ENCODE data around the gene DTX1.
"Not testable (repeated sequence)": the region's sequence is repeated elsewhere in the genome, so short reads cannot be mapped to it uniquely, and the experiment has no call there.

DTX1 gene

DNA sequence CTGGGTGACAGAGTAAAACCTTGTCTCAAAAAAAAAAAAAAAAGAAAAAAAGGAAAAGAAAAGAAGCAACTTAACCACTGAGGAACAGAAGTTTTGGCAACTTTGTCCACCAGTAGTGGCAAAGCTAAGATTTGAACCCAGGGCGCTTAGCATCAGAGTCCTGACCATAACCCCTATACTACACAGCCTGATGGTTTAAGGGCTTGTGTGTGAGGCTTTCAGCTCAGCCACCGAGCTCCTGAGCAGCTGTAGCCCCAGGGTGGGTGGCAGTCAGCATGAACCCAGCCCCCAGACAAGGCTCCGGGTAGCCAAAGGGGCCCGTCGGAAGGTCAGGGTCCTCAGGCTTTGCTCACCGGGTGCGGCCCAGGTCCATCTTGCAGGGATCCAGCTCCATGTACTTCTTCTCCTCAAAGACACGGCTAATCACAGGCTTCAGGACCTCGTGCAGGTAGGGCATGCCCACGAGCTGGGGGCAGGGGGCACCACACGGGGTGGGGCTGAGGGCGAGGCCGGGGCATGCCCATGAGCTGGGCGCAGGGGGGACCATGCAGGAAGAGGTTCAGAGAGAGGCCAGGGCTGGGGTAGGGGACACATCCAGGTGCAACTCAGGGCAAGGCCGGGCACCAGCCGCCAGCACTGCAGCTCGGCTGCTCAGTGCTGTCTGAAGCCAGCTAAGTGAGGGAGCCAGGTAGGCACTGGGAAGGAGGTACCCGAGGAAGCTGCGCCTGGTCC lies 58.1 kb downstream of the DTX1 start:
- no peak for DNase-seq (ENCODE audit: low read depth)

DNA sequence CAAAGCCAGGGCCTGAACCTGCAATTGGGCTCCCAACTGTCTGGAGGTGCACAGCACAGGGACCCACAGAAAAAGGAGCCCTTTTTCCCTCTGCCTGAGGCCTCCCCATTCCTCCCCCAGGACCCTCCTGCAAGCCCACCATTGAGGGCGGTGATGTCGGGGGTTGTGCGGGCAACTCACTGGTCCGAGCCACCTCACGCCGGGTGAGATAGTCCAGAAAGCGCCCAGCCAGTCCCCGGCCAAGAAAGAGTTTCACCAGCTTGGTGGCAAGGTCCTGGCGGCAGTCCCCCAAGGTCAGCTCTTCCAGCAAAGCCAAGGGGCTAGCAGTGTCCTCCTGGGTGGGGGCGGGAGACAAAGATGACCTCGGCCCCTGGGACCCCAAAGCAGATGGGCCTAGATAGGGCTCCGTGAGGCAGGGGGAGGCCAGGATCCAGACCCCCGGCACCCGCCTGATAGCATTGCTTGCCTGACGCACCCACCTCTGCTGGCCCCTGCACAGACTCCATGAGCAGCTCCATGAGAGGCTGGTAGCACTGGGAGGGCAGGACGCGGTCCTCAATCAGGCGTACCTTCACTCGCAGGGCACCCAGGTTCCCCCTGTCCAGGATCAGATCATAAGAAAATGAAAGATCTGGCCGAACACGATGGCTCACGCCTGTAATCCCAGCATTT lies 59.1 kb downstream of the DTX1 start:
- no peak for DNase-seq (ENCODE audit: low read depth)

DNA sequence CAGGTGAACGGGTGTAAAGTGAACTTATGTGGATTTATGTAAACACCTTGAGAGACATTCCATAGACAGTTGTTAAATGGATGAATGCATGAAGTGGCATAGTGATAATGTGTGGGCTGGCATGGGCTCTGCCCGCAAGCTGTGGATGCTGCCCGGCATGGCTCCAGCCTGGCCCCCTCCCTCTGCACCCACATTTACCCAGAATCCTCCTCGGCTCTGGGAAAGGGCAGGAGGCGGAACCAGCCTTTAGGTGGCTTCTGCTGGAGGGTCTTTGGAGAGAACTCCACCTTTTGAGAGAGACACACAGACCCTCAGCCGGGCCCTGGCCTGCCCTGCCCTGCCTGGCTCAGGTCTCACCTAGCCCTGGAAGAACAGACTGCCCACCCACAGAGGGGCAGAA lies 60.3 kb downstream of the DTX1 start:
- DNase-seq (ENCODE audit: low read depth): no peak

DNA sequence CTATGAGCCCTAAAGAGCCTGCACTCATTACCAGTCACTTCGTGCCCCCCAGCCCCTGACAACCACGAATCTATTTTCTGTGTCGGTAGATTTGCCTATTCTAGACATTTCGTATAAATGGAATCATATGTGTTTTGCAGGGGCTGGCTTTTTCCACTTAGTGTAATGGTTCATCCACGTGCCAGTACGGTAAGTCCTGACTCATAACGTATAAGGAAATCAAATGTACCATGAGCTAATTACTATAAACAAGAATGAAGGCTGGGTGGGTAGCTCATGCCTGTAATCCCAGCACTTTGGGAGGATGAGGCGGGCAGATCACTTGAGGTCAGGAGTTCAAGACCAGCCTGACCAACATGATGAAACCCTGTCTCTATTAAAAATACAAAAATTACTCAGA lies 61.2 kb downstream of the DTX1 start:
- DNase-seq (ENCODE audit: low read depth): not testable (repeated sequence)

DNA sequence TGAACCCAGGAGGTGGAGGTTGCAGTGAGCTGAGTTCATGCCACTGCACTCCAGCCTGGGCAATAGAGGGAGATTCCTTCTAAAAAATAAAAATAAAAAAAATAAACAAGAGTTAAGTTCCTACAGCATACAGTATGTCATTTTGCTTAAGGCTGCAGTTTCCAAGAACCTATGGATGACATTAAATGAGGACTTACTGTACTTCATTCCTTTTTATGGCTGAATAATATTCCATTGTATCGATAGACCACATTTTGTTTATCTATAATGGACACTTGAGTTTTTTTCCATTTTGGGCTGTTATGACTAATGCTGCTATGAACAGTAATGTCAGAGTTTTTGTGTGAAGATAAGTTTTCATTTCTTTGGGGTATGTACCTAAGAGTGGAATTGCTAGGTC lies 61.6 kb downstream of the DTX1 start:
- DNase-seq (ENCODE audit: low read depth): no peak

DNA sequence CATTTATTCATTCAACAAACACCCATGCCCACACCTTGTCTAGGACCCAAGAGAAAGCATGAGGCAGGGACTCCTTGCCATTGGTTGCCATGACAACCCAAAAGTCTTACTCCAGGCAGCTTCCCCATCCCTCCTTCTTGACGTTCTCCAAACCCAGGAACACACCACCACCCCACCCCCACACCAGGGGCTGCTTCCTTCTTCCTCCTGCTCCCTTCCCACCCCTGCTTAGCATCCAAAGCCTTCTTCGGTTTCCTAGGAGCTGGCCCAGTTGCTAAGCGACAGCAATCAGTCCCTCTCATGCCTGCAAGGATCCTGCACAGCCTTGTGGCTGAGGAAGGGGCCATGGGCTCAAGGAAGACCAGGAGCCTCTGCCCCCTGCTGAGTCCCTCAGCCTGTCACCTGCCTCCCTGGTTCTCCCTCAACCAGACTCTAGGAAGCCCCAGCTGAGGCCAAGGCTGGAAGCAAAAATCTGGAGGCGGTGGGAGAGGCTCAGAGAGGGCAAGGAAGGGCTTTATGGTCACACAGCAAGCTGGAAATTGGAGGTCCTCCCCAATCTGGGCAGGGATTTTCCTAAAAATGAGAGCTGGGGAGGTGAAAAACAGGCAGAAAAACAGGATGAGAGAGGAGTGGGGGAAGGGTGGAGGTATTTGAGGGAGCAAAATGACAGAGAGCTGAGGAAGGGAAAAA lies 63.6 kb downstream of the DTX1 start:
- DNase-seq (ENCODE audit: low read depth): no peak

DNA sequence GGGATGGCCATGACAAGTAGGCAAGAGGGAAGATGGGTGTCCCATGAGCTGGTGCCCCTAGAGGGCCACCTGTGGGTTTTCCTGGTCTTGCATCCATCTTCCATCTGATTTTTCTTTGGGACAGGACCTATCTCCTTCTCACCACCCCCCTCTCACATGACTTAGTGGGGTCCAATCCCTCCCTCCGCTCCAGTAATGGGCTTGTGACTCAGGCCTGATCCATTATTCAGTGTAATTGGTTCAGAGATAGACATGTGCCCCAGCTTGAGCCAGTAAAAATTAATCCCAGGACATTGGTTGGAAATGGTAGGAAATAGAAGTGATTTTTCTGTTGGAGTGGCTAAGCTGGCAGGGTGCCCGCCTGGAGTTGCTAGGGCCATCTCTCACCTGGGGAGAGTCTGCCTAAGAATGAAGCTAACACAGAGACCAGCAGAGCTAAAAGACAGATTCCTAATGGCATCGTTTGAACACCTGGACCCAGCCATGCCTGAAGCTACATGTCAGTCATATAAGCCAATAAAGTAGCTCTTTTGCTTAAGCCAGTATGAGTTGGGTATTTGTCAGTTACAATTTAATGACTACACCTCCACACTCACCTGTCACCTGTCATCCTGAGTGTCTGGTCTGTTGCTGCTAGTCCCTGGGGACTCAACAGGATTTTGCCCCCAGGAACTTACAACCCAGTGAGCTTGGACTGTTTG lies 64.3 kb downstream of the DTX1 start:
- no peak for DNase-seq (ENCODE audit: low read depth)

DNA sequence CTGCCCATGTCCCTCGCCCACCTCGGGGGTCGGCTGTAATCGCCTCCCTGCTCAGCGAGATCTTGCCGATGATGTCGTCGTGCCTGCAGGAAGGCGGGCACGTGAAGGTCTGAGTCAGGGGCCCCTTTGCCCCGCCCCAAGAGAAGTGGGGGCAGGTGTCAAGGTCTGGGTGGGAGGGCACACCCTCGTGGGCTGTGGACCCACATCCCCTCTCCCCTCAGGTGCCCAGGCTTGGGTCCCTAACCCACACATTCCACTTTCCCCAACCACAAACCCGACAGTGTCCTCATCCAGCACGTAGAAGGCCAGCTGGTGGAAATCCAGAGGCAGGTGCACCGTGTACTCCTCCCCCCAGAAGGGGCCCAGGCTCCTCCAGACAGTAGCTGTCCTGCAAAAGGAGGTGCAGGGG lies 71.3 kb downstream of the DTX1 start:
- DNase-seq (ENCODE audit: low read depth): no peak

DNA sequence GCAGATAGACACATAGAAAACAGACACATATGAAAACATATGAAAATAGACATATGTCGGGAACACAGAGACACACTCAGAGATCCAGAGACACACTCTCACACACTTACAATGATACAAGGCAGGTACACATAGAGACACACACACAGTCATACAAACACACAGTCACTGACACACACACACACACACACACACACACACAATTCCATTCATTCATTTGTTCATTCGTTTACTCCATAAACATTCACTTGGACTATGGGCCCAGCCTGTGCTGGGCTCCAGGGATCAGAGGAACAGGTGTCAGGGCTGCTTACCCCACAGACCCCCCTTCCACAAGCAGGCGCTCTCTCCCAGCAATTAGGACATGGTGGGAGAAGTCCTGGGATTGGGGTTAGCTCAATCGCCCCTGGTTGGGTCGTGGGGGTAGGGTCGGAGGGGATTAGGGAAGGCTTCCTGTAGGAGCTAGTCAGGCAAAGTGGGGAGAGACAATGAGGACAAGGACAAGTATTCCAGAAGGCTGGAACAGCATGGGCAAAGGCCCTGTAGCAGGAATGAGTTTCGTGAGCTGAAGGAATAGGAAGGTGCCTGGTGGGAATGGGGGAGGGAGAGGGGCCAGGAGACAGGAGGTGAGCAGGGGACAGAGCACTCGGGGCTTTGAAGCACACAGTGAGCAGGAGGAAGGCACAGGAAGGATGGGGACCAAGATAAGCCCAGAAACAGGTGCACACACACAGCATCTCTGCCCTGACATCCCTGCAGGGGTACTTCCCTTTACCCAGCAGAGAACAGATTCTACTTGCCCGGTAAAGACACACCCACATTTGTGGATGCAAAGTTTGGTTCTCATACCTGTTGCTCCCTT lies 72.5 kb downstream of the DTX1 start:
- no peak for DNase-seq (ENCODE audit: low read depth)

DNA sequence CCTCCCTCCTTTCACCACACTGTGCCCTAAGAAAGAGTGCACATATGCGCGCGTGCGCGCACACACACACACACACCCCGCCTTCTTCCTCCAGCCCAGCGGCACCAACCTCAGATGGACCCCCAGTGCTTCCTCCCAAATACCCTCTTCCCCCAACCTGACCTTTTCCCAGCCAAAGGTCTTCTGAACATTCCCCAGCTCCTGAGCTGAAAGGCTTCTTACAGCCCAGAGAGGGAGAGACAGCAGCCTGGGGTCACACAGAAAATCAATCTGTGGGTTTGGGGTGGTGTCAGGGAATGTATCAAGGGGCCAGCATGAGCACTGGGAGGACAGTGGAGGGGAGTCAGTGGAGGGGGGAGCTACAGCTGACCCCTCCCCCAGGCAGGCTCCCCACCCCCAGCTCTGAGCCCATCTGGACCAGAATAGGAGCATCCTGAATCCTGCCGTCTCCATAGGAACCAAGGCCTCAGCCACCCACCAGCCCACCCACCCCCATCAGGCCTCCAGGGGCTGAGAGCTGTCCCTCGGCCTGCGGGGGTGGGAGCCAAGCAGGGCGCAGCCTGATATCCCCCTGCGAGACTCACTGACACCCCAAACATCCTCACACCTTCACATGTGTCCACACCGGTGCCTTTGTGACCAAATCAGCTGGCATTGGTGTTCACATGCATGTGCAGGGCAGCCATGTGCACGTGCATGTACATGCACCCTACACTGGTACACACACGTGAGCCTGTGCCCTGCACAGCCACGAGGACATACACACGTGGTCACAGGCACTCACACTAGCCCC lies 73.3 kb downstream of the DTX1 start:
- no peak for DNase-seq (ENCODE audit: low read depth)

DNA sequence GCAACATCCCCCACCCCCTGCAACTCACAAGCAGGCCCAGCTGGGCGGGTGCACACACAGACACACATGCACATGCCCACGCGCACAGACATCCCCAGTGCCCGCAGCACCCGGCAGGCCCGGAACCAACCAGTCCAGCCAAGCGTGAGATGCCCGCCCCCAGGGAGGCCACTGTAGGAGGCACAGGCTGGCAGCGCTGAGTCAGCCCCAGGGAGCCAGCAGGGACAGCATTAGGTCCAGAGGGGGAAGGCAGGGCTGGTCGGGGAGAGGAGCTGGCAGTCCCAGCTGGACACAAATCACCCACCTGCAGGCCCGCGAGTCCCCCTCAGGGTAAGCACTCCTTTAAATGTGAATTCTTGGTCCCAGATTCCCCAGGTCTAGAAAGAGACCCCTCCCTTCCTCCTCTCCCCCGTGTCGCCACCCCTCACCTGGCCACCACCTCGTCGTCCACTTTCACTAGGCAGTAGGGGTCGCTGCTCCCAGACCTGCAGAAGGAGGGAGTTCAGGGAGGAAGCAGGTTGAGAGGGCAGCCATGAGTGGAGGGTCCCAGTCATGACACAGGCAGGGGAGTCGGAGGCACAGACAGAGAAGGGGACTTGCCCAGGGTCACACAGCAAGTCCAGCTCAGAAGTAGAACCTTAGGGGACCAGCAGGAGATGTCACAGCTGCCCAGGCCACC lies 74.1 kb downstream of the DTX1 start:
- no peak for DNase-seq (ENCODE audit: low read depth)

DNA sequence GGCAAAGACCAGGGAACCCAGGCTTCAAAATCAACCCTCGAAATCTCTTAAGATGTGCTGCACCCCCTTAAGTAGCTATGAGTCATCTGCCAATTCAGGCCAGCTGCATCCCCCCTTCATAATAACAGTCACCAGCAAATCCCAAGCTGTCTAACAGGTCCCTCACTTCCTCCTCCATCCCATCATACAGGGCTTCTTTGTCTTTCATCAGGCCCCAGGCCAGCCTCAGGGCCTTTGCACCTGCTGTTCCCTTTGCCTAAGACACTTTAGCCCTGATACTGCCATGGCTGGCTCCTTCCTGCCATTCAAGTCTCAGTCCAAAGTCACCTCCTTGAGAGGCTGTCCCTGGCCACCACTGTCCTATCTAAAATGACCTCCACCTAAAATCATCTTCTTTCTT lies 75.0 kb downstream of the DTX1 start:
- no peak for DNase-seq (ENCODE audit: low read depth)

DNA sequence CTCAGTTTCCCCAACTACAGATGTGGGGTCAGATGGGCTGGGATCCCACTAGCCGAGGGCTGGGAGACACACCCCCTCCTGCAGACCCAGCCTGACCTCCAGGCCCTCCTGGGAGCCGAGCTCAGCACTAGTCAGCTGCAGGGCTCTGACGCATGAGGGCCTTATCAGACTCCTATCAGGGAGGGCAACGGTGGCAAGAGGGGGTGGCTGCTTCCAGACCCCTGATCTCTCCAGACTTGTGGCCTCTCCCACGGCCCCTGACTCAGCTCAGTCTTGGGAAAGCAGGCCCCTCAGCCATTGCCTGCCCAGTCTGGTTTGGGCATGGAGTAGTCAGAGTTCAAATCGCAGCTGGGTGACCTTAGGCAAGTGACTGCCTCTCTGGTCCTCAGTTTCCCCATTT lies 76.5 kb downstream of the DTX1 start:
- no peak for DNase-seq (ENCODE audit: low read depth)

DNA sequence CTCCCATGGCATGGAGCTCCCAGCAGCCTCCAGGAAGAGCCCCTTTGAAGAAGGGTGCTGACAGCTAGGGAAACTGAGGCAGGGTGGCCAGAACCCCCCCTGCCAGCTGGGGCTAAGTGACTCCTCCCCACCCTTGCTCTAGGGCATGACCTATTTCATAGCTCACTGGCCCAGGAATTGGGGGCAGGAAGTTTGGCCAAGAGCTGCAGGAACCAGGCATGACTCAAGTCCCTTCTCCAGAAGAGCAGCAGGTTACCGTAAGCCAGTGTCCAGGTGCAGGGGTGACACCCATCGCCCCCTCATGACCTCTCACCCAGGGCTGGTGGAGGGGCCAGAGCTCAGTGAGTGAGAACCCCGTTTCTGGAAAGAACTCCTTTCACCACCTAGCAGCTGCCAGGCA lies 77.1 kb downstream of the DTX1 start:
- DNase-seq (ENCODE audit: low read depth): no peak

DNA sequence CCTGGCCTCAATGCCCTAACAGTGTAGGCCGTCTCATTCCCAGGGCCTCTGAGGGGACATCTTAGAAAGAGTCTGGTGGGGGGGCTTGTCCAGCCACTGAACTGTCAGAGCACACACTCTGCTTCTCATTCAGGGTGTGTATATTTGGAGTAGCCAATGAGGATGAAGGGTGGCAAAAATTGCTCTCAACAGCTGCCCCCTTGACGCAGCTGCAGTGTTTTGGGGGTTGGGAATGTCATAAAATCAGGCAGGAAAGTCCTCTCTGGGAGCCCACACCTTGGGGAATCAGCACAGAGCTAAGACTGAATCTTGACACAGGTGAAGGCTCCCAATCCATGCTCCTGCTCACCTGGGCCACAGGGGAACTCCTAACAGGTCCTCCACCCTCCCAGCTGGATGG lies 77.5 kb downstream of the DTX1 start:
- DNase-seq (ENCODE audit: low read depth): no peak

DNA sequence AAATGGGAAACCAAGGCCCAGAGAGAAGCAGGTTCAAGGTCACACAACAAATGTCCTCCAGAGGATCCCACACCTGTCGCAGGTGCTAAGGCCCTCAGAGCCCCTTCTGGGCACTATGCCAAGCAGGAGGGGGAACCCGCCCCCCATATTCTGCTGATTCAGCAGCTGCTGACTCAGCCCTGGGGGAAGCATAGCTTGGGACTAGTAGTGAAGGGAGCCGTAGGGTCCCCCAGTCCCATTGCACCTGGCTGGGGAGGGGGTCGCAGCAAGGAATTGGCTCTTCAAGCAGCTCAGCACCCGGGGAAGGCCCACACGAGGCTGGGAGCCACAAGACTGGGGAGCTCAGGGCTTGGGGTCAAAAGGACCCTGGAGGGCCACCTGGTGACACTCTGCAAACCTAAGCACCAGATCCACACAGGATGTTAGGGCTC lies 78.0 kb downstream of the DTX1 start:
- DNase-seq (ENCODE audit: low read depth): no peak

DNA sequence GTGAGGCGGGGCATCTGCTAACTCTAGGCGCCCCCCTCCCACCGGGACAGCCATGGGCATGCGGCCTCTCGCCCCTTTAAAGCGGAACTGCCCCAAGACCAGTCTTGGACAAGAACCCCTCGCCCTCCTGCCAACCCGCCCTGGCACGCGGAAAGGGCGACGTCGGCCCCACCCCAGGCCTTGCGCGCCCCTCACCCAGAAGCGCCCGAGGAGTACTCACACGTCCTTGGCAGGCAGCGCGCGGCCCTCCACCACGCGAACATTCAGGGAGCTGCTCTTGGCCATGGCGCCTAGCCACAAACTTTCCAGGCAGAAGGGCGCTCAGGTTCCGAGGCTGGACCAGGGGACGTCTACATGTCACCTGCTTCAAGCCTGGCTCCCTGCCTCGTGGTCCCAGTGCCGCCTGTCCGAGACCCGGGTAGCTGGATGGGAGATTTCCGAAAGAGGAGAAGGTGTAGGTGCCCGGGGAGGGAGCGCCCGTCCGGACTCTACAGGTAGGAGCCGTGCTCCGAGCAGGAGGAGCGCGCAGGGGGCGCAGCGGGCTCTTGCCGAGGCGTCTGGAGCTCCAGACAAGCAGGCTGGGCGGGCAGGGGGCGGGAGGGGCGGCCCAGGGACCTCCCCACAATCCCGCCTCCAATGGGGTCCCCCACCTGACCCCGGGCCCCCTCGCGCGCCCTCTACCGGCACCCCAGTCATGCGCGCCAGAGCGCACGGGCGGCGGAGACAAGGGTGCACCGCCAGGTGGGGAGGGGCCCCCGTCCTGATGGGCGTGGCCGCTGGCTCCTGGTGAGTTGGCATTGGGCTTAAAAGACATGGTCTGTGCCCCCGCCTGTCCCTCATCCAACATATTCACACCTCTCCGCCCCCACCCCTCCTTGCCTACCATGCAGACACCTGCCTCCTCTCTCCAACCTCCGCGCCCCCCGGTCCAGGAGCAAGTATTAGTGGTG lies 78.9 kb downstream of the DTX1 start, which contains the start of gene RASAL1:
Gene RASAL1, minus strand, starts transcription at position 584 of the 950 bp plus-strand sequence. Its CDS starts 299 bp downstream, at position 285.
- peak; percentile 74 for DNase-seq (ENCODE audit: low read depth)

DNA sequence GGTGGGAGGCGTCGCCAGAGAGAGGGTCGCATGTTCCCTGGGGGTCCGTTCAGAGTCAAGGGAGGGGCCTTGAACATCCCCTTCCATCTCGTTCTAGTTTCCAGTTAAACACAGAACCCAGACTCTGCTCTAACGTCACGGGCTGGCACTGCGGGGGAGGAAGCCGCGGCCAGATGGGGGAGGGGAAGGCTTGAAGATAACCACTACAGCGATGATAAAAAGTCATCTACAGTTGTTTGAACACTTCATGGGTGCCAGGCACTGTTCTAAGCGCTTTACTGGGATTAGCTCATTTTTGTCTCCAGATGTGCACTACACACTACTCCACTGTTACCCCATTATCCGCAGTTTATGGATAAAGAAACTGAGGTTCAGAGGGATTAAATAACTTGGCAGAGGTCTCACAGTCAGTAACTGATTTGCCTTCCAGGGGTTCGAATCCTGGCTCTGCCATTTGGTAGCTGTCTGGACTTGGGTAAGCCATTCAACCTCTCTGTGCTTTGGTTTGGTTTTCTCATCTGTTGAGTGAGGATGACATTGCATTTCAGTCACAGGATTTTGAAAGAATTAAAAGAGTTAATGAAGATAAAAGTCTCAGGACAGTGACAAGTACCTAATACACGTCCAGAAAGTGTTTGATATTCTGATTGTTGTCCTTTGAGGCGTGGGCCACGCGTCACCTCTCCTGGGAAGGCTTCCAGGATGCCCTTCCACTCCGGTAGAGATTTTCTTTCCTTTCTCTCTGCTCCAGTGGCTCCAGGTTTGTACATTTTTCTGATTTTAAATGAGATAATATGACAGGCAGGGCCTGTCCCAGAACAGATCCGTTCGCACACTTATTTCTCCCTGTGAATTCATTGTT lies 79.8 kb downstream of the DTX1 start:
- peak; percentile 49 for DNase-seq (ENCODE audit: low read depth)
